Epithelial cell of proximal tubule (primary cell): Measurements from ENCODE around the gene CHSY3. TPM values are rescaled to one million over a fixed set of nuclear protein-coding genes. Genes with fewer than 3 reads are reported as not detected.
A peak's percentile ranks its signal among the peaks of the same experiment; 100 is the strongest.

Source experiments
- DNase-seq: peaks from one replicate; pipeline ENCODE4 v3.0.0-alpha.2; 2011; ENCODE audit warnings: low read depth
- H3K4me3 ChIP-seq: 2 replicates; pipeline ENCODE4 v1.5.1; 2011; ENCODE audit warnings: low read depth, mild to moderate bottlenecking, low read length
- CTCF ChIP-seq: conservative IDR thresholded peaks from 2 replicates; pipeline ENCODE4 v1.5.1; 2012; ENCODE audit warnings: low read depth, mild to moderate bottlenecking, low read length
- total RNA-seq: library from RNA; depleted of rRNA; stranded (reverse); fragments of >200 nt; gene quantifications from 2 replicates; pipeline ENCODE4 v1.2.3, GENCODE V29; 2015

Gene CHSY3
- total RNA-seq, 1 donor from 2014 or later = 1.7 TPM

DNA sequence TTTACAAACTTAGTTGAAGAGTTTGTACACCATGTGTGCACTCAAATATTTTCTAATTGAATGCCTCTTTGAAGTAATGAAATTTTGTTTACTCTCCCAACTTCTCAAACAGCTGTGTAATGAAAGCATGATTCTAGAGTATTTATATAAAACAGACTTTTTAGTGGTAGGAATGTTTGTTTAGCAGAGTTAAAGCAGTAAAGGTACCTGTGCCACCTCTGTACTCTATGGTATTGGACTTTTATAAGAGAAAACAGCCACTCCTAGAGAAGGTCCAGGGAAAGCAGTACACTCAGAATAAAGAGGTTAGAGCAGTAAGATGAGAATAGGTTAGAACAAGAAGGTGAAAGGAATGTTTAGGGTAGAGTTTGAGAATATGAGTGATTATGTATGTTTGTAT lies 163.1 kb downstream of the CHSY3 start:
- no peak for DNase-seq
- no peak for TF ChIP-seq CTCF
- H3K4me3 ChIP-seq = no peak overlapping the region

- no peak overlapping the region for H3K4me3 ChIP-seq
- TF ChIP-seq CTCF = no peak
Observed at GRCh38 chr5:130068101-130068500, 163.8 kb downstream of the CHSY3 start.

GRCh38 chr5:130068988-130069387 lies 164.7 kb downstream of the CHSY3 start:
- no peak for DNase-seq
- TF ChIP-seq CTCF = no peak
- no peak overlapping the region for H3K4me3 ChIP-seq

More at GRCh38 chr5:130068101-130068500, 163.8 kb downstream of the CHSY3 start:
- DNase-seq = no peak

GRCh38 chr5:130074820-130075219 lies 170.6 kb downstream of the CHSY3 start:
- H3K4me3 ChIP-seq = no peak overlapping the region
- DNase-seq = no peak
- no peak for TF ChIP-seq CTCF

DNA sequence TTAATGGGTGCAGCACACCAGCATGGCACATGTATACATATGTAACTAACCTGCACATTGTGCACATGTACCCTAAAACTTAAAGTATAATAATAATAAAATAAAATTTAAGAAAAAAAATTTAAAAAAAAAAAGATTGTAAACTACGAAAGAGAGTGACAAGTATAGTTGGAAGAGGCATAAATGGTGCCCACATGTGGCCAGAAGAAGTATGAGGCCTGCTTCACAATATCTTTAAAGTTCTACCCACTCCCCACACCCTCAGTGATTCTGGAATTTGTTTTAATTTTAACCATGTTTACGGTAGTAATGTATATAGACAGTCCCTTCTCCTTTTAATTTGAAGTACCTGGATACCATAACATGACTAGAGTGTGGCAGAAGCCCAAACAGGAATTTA lies 172.7 kb downstream of the CHSY3 start:
- TF ChIP-seq CTCF = peak; percentile 39
- no peak overlapping the region for H3K4me3 ChIP-seq
- DNase-seq = no peak

DNA sequence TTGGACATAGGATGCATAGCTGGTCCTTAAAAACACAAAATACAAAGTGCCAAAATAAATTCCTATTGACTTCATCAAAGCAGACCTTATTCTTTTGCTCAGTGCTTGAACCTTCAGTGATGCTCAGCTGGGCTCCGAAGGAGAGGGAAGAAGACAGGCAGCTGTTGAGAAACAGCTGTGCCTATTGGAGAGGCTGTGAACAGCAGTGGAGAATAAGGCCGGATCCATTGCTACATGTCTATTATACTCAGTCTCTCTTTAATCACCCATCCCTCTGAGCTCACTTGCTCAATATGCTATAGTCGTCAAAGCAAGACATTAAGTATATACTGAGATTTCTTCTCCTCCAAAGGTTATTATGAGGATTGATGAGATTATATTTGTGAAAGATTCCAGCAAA lies 174.4 kb downstream of the CHSY3 start:
- no peak overlapping the region for H3K4me3 ChIP-seq
- no peak for TF ChIP-seq CTCF
- no peak for DNase-seq

DNA sequence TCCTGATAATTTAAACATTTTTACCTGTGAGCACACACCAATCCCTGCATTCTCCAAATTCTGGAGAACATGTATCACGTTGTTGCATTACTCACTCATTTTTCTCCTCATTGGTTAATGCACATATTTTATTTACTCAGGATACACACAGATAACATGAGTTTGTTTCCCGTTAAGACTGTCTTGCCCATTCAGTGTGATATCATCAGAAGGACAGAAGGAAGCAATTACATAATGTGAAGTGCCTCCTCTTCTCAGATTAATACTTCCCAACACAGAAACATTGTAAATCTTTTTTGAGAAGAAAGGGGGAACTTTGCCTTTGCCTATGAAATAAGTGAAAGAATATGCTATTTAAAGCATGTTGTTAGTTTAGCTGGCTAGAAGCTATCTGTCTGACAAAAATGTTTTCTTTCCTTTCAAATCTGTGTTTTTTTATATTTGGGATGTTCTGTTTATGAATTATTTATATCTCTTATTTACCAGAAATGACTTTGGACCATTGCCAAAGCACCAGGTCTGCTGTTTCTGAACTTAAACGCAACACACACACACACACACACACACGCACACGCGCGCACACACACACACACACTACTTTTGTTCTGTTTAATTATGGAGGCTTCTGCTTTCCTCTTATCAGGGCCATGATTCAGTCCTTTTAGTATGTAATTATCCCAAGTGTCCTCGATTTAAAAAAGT lies 186.5 kb downstream of the CHSY3 start:
- no peak for DNase-seq
- no peak overlapping the region for H3K4me3 ChIP-seq
- no peak for TF ChIP-seq CTCF
